ENCODE measurements around the gene STIP1. TPM values are rescaled to one million over a fixed set of nuclear protein-coding genes. Genes with fewer than 3 reads are reported as not detected.
"Not testable (repeated sequence)": the region's sequence is repeated elsewhere in the genome, so short reads cannot be mapped to it uniquely, and the experiment has no call there.

Gene STIP1
- total and polyA plus RNA-seq, 2 of the 8 experiments (the other 6 are each of a cell fraction or from before 2014, with no cell fraction given): 140 to 329 TPM

GRCh38 chr11:64162769-64163168 lies 23.2 kb upstream of the STIP1 start:
- H4K8ac ChIP-seq (ENCODE audit: extremely low read depth, insufficient read depth, low read length); H2BK5ac ChIP-seq (ENCODE audit: low read depth, low read length); H2BK20ac ChIP-seq (ENCODE audit: low read length); DNase-seq (ENCODE audit: low read depth in 1 of 2, low spot score in 2 of 2); H3K79me1 ChIP-seq (ENCODE audit: low read depth, low read length); H2BK120ac ChIP-seq (replicated peaks; ENCODE audit: low read depth, low read length); H2BK12ac ChIP-seq (ENCODE audit: low read depth, low read length); H3K56ac ChIP-seq (replicated peaks; ENCODE audit: insufficient read length, low read depth, low read length); H3K27ac ChIP-seq (ENCODE audit: low read depth, low read length); H3K18ac ChIP-seq (ENCODE audit: extremely low read depth, low read length); H3K4ac ChIP-seq (replicated peaks; ENCODE audit: insufficient read length, low read depth, low read length); H2AFZ ChIP-seq (ENCODE audit: low read length); H2AK5ac ChIP-seq (ENCODE audit: low read depth, low read length); H2BK15ac ChIP-seq (ENCODE audit: low read length); H3K27me3 ChIP-seq (replicated peaks in 1 of 4; ENCODE audit: control insufficient read depth in 3 of 4, extremely low read depth in 1 of 4, insufficient read depth in 3 of 4, low read length in 3 of 4); H4K91ac ChIP-seq (replicated peaks; ENCODE audit: insufficient read length, low read length); H3K4me2 ChIP-seq (ENCODE audit: insufficient read depth in 1 of 2, low read depth in 2 of 2, low read length in 2 of 2); H3K9me3 ChIP-seq (ENCODE audit: insufficient read depth in 2 of 2, low read depth in 1 of 2, low read length in 1 of 2); H3K36me3 ChIP-seq (ENCODE audit: control insufficient read depth in 2 of 4, insufficient read depth in 4 of 4, low read length in 3 of 4); H3K23ac ChIP-seq (ENCODE audit: insufficient read length); FAIRE-seq; H3K9ac ChIP-seq (replicated peaks in 1 of 4; ENCODE audit: extremely low read depth in 1 of 4, low read depth in 3 of 4, low read length in 3 of 4); H4K5ac ChIP-seq (ENCODE audit: insufficient read length, low read depth, low read length); H3K14ac ChIP-seq (ENCODE audit: insufficient read length); H3K79me2 ChIP-seq (ENCODE audit: control insufficient read depth in 1 of 2, insufficient read depth in 2 of 2, low read length in 2 of 2); H3K4me3 ChIP-seq (ENCODE audit: extremely low read depth in 1 of 4, insufficient read depth in 2 of 4, low read depth in 3 of 4, low read length in 4 of 4): not testable (repeated sequence)
- POLR2A ChIA-PET (ENCODE audit: partially characterized antibody): interaction anchor here (1.0 to 4.6 kb wide), 4 partner anchors 9 to 27 kb away, joined by 3 to 33 read pairs (median 4); no protein-coding TSS in a partner anchor
- Histone ChIP-seq H3K4me1 (replicated peaks in 1 of 4; ENCODE audit: control insufficient read depth in 3 of 4, insufficient read depth in 4 of 4, low read length in 3 of 4) (peaks cover 0 to 11% (median 9%) of the 10 kb centered on the region in 4 experiments; a peak in 6 of 7 replicates), H4K20me1 (replicated peaks in 1 of 2; ENCODE audit: control insufficient read depth in 1 of 2, insufficient read depth in 2 of 2, low read length in 2 of 2) (peaks cover 3 to 12% of the 10 kb centered on the region in 2 experiments), H3K23me2 (ENCODE audit: low read depth, low read length) (peaks cover 10% of the 10 kb centered on the region; the same call in 1 of the 2 replicates)
- CTCF ChIA-PET (ENCODE audit: partially characterized antibody): interaction anchor here (0.6 to 5.5 kb wide), 8 partner anchors 10 to 487 kb away, joined by 3 to 50 read pairs (median 3); partner anchors contain the start of gene PLCB3
- 95% methylated on average over 16 of the region's 16 CpGs; no CpG with 5 or more reads in 1 of the 2 experiments for WGBS, 2 experiments (ENCODE audit: extremely low coverage in 1 of 2, insufficient coverage in 1 of 2, insufficient read length in 1 of 2, insufficient replicate concordance in 2 of 2, low coverage in 1 of 2, low lambda C conversion rate in 2 of 2, missing lambda C conversion rate in 1 of 2)

Measured in H1 (cell line).